Stomach smooth muscle (tissue), 2 donors: ENCODE data around the gene EBF3.

Experiments used
- H3K27ac ChIP-seq: one replicate; pipeline ENCODE4 v1.7.0; 2013; ENCODE audit warnings: mild to moderate bottlenecking, low read length, inconsistent platforms
- H3K27me3 ChIP-seq, 2 donors: one replicate each; pipeline ENCODE4 v1.7.0; 2013; ENCODE audit warnings: low read length in 2 of 2; ENCODE audit not compliant: insufficient read depth in 2 of 2, control insufficient read depth in 1 of 2
- H3K36me3 ChIP-seq, 2 donors: one replicate each; pipeline ENCODE4 v1.7.0; 2013; ENCODE audit warnings: low read length in 2 of 2; ENCODE audit not compliant: control insufficient read depth in 2 of 2, insufficient read depth in 2 of 2
- H3K4me1 ChIP-seq: one replicate; pipeline ENCODE4 v1.7.0; 2013; ENCODE audit warnings: low read length; ENCODE audit not compliant: control insufficient read depth, insufficient read depth
- H3K4me3 ChIP-seq, 2 donors: one replicate each; pipeline ENCODE4 v1.7.0; 2013; ENCODE audit warnings: low read length in 2 of 2
- H3K9ac ChIP-seq, 2 donors: one replicate each; pipeline ENCODE4 v1.7.0; 2013; ENCODE audit warnings: low read length in 2 of 2, mild to moderate bottlenecking in 1 of 2
- H3K9me3 ChIP-seq, 2 donors: one replicate each; pipeline ENCODE4 v1.7.0; 2013; ENCODE audit warnings: low read length in 2 of 2; ENCODE audit not compliant: control insufficient read depth in 2 of 2
- donor health status: healthy.
- donor health status: Pancreatic carcinoma.

EBF3 gene

GRCh38 chr10:129895811-129896135 is 68.3 kb downstream of the EBF3 start:
- H3K4me1 ChIP-seq = peaks cover 3% of the 10 kb centered on the region
- no peak overlapping the region for H3K9ac ChIP-seq
- no peak overlapping the region for H3K27ac ChIP-seq
- H3K4me3 ChIP-seq = no peak overlapping the region
- no peaks in the 10 kb centered on the region for H3K36me3 ChIP-seq
- H3K27me3 ChIP-seq = peaks cover 23 to 29% of the 10 kb centered on the region in 2 donors
- H3K9me3 ChIP-seq = no peaks in the 10 kb centered on the region

GRCh38 chr10:129894698-129895097 is 69.4 kb downstream of the EBF3 start:
- H3K36me3 ChIP-seq = no peaks in the 10 kb centered on the region
- no peak overlapping the region for H3K27ac ChIP-seq
- H3K9ac ChIP-seq = no peak overlapping the region
- no peak overlapping the region for H3K4me3 ChIP-seq
- peaks cover 3% of the 10 kb centered on the region for H3K4me1 ChIP-seq
- H3K9me3 ChIP-seq = no peaks in the 10 kb centered on the region
- H3K27me3 ChIP-seq = peaks cover 18 to 28% of the 10 kb centered on the region in 2 donors

GRCh38 chr10:129893104-129894089 is 70.7 kb downstream of the EBF3 start:
- H3K36me3 ChIP-seq = no peaks in the 10 kb centered on the region
- H3K4me3 ChIP-seq = no peak overlapping the region
- H3K9me3 ChIP-seq = no peaks in the 10 kb centered on the region
- no peaks in the 10 kb centered on the region for H3K4me1 ChIP-seq
- peaks cover 11 to 17% of the 10 kb centered on the region in 2 donors for H3K27me3 ChIP-seq
- H3K9ac ChIP-seq = no peak overlapping the region
- no peak overlapping the region for H3K27ac ChIP-seq

GRCh38 chr10:129892548-129893052 is 71.5 kb downstream of the EBF3 start:
- no peaks in the 10 kb centered on the region for H3K9me3 ChIP-seq

GRCh38 chr10:129891806-129892205 is 72.3 kb downstream of the EBF3 start:
- Histone ChIP-seq H3K36me3 (no peaks in the 10 kb centered on the region), H3K27me3 (peaks cover 6 to 9% of the 10 kb centered on the region in 2 donors), H3K9me3 (no peaks in the 10 kb centered on the region), H3K4me3 (no peak overlapping the region), H3K4me1 (no peaks in the 10 kb centered on the region), H3K9ac (no peak overlapping the region), H3K27ac (no peak overlapping the region)

More at GRCh38 chr10:129892548-129893052, 71.5 kb downstream of the EBF3 start:
- Histone ChIP-seq H3K27me3 (peaks cover 9 to 11% of the 10 kb centered on the region in 2 donors), H3K27ac (no peak overlapping the region), H3K4me1 (no peaks in the 10 kb centered on the region), H3K9ac (no peak overlapping the region), H3K4me3 (no peak overlapping the region), H3K36me3 (no peaks in the 10 kb centered on the region)

- Histone ChIP-seq H3K27me3 (peaks cover 3 to 9% of the 10 kb centered on the region in 2 donors), H3K36me3 (no peaks in the 10 kb centered on the region), H3K27ac (no peak overlapping the region), H3K4me3 (no peak overlapping the region), H3K9ac (no peak overlapping the region), H3K4me1 (no peaks in the 10 kb centered on the region), H3K9me3 (no peaks in the 10 kb centered on the region)
These were observed 73.9 kb downstream of the EBF3 start for GRCh38 chr10:129890170-129890569.

GRCh38 chr10:129888784-129889616 is 75.1 kb downstream of the EBF3 start:
- no peak overlapping the region for H3K9ac ChIP-seq
- H3K36me3 ChIP-seq = no peaks in the 10 kb centered on the region
- H3K9me3 ChIP-seq = no peaks in the 10 kb centered on the region
- no peaks in the 10 kb centered on the region for H3K4me1 ChIP-seq
- no peak overlapping the region for H3K4me3 ChIP-seq
- peaks cover 2 to 4% of the 10 kb centered on the region in 2 donors for H3K27me3 ChIP-seq
- H3K27ac ChIP-seq = no peak overlapping the region

- no peaks in the 10 kb centered on the region for H3K4me1 ChIP-seq
- no peaks in the 10 kb centered on the region for H3K36me3 ChIP-seq
- no peak overlapping the region for H3K27ac ChIP-seq
- H3K9ac ChIP-seq = no peak overlapping the region
- H3K9me3 ChIP-seq = no peaks in the 10 kb centered on the region
- peaks cover 0 to 2% of the 10 kb centered on the region in 2 donors for H3K27me3 ChIP-seq
- H3K4me3 ChIP-seq = no peak overlapping the region
These were observed 75.9 kb downstream of the EBF3 start for GRCh38 chr10:129887986-129888783.

GRCh38 chr10:129887381-129887905 is 76.6 kb downstream of the EBF3 start:
- H3K4me3 ChIP-seq = no peak overlapping the region

GRCh38 chr10:129886263-129886662 is 77.8 kb downstream of the EBF3 start:
- Histone ChIP-seq H3K27me3 (peaks cover 0 to 3% of the 10 kb centered on the region in 2 donors), H3K4me1 (no peaks in the 10 kb centered on the region), H3K9ac (no peak overlapping the region), H3K9me3 (no peaks in the 10 kb centered on the region), H3K36me3 (no peaks in the 10 kb centered on the region), H3K4me3 (no peak overlapping the region), H3K27ac (no peak overlapping the region)

More at GRCh38 chr10:129887381-129887905, 76.6 kb downstream of the EBF3 start:
- Histone ChIP-seq H3K36me3 (no peaks in the 10 kb centered on the region), H3K9ac (no peak overlapping the region), H3K4me1 (no peaks in the 10 kb centered on the region), H3K9me3 (no peaks in the 10 kb centered on the region), H3K27ac (no peak overlapping the region), H3K27me3 (peaks cover 0 to 3% of the 10 kb centered on the region in 2 donors)
